HepG2 (cell line): ENCODE measurements around the gene KIAA0825. TPM values are rescaled to one million over a fixed set of nuclear protein-coding genes. Genes with fewer than 3 reads are reported as not detected.

Experiments used
- ATF1 ChIP-seq: IDR thresholded peaks from 2 replicates; pipeline ENCODE4 v1.6.1; 2016; ENCODE audit warnings: mild to moderate bottlenecking, control low read depth
- ELF1 ChIP-seq: sonication (generic); formaldehyde crosslinking; IDR thresholded peaks from 2 replicates; pipeline ENCODE4 v1.4.0; 2020; ENCODE audit warnings: missing genetic modification reagents
- FOXJ3 ChIP-seq: sonication (generic); formaldehyde crosslinking; IDR thresholded peaks from 2 replicates; pipeline ENCODE4 v1.4.0; 2020; ENCODE audit warnings: missing genetic modification reagents, mild to moderate bottlenecking, borderline replicate concordance
- GATAD1 ChIP-seq: IDR thresholded peaks from 2 replicates; pipeline ENCODE4 v1.6.1; 2016; ENCODE audit warnings: missing genetic modification reagents, missing compliant biosample characterization
- HCFC1 ChIP-seq: fragments of 150-350 bp; IDR thresholded peaks from 2 replicates; pipeline ENCODE4 v1.6.1; 2014; ENCODE audit warnings: low read depth, low read length
- NCOA1 ChIP-seq: sonication (generic); formaldehyde crosslinking; IDR thresholded peaks from 2 replicates; pipeline ENCODE4 v1.9.0; 2021; ENCODE audit warnings: missing genetic modification reagents
- NFKB2 ChIP-seq: sonication (generic); formaldehyde crosslinking; IDR thresholded peaks from 2 replicates; pipeline ENCODE4 v1.4.0; 2020; ENCODE audit warnings: missing genetic modification reagents, borderline replicate concordance
- NONO ChIP-seq, 2 experiments: fragments of 450-650 bp in 1 of 2; sonication (generic) in 1 of 2; formaldehyde crosslinking in 1 of 2; IDR thresholded peaks in 1 of 2; conservative IDR thresholded peaks in 1 of 2; 2 replicates each; pipeline versions ENCODE4 v1.6.1 to v1.8.0; 2017 to 2022; ENCODE audit warnings: mild to moderate bottlenecking in 1 of 2, missing genetic modification reagents in 1 of 2, moderate library complexity in 1 of 2
- PAF1 ChIP-seq: IDR thresholded peaks from 2 replicates; pipeline ENCODE4 v1.6.1; 2016; ENCODE audit warnings: missing genetic modification reagents, missing compliant biosample characterization
- PHF5A ChIP-seq: IDR thresholded peaks from one replicate; pipeline ENCODE4 v1.6.1; 2018; ENCODE audit warnings: low read depth, missing genetic modification reagents; ENCODE audit not compliant: unreplicated experiment
- SALL2 ChIP-seq: sonication (generic); formaldehyde crosslinking; IDR thresholded peaks from 2 replicates; pipeline ENCODE4 v1.8.1; 2023; ENCODE audit warnings: mild to moderate bottlenecking, missing genetic modification reagents, inconsistent platforms
- SP4 ChIP-seq: sonication (generic); formaldehyde crosslinking; IDR thresholded peaks from 2 replicates; pipeline ENCODE4 v1.8.1; 2023; ENCODE audit warnings: mild to moderate bottlenecking, missing genetic modification reagents
- SPEN ChIP-seq: sonication (generic); formaldehyde crosslinking; IDR thresholded peaks from 2 replicates; pipeline ENCODE4 v1.5.1; 2020; ENCODE audit warnings: low read depth, mild to moderate bottlenecking, missing genetic modification reagents
- YEATS4 ChIP-seq: sonication (generic); formaldehyde crosslinking; IDR thresholded peaks from 2 replicates; pipeline ENCODE4 v1.4.0; 2020; ENCODE audit warnings: missing genetic modification reagents, borderline replicate concordance
- ZNF367 ChIP-seq: sonication (generic); formaldehyde crosslinking; IDR thresholded peaks from 2 replicates; pipeline ENCODE4 v1.4.0; 2020; ENCODE audit warnings: missing genetic modification reagents, borderline replicate concordance
- ZNF589 ChIP-seq: sonication (generic); formaldehyde crosslinking; conservative IDR thresholded peaks from 2 replicates; pipeline ENCODE4 v1.8.0; 2022; ENCODE audit warnings: mild to moderate bottlenecking, moderate library complexity, missing genetic modification reagents
- ZNF605 ChIP-seq: sonication (generic); formaldehyde crosslinking; IDR thresholded peaks from 2 replicates; pipeline ENCODE4 v1.8.0; 2022; ENCODE audit warnings: mild to moderate bottlenecking, missing genetic modification reagents
- ZNF780A ChIP-seq: sonication (generic); formaldehyde crosslinking; IDR thresholded peaks from 2 replicates; pipeline ENCODE4 v1.8.0; 2022; ENCODE audit warnings: mild to moderate bottlenecking, missing genetic modification reagents, moderate library complexity
- ZNF788 ChIP-seq: sonication (generic); formaldehyde crosslinking; IDR thresholded peaks from 2 replicates; pipeline ENCODE4 v1.5.0; 2020; ENCODE audit warnings: mild to moderate bottlenecking, missing genetic modification reagents, borderline replicate concordance
- polyA plus RNA-seq, 8 experiments: library from polyadenylated mRNA; depleted of rRNA in 3 of 8; stranded (reverse) in 7 of 8; unstranded in 1 of 8; fragments of >200 nt; fragmentation: Illumina TruSeq in 4 of 8; extraction: Trizol in 4 of 8; gene quantifications; 2 replicates each; pipeline versions ENCODE4 v1.2.1 to v1.2.3, GENCODE V29; 2011 to 2016; ENCODE audit warnings: low read depth in 4 of 8, missing spikeins in 1 of 8, mixed read lengths in 1 of 8; ENCODE audit not compliant: insufficient read depth in 1 of 8
- total RNA-seq, 5 experiments: library from RNA; depleted of rRNA; stranded (reverse); fragments of >200 nt; fragmentation: Illumina TruSeq; extraction: Trizol; gene quantifications; 2 replicates each; pipeline ENCODE4 v1.2.3, GENCODE V29; 2016; ENCODE audit warnings: low read depth in 1 of 5
- TF ChIP-seq, protein P1 (sequence below), 2 experiments: IDR thresholded peaks; 2 replicates each; pipeline ENCODE4 v1.6.1; 2011 to 2012; ENCODE audit warnings: low read length in 2 of 2, borderline replicate concordance in 1 of 2, low read depth in 1 of 2, mild to moderate bottlenecking in 1 of 2, moderate library complexity in 1 of 2
- TF ChIP-seq, protein P2 (sequence below): sonication (generic); formaldehyde crosslinking; IDR thresholded peaks from 2 replicates; pipeline ENCODE4 v1.4.0; 2020; ENCODE audit warnings: mild to moderate bottlenecking, missing genetic modification reagents
- TF ChIP-seq, protein P3 (sequence below): sonication (generic); formaldehyde crosslinking; IDR thresholded peaks from 2 replicates; pipeline ENCODE4 v1.4.0; 2020; ENCODE audit warnings: missing genetic modification reagents

The KIAA0825 gene
- total and polyA plus RNA-seq, 2 of the 13 experiments (the other 11 are each of a cell fraction or from before 2014, with no cell fraction given) = 0.05 to 0.51 TPM

DNA sequence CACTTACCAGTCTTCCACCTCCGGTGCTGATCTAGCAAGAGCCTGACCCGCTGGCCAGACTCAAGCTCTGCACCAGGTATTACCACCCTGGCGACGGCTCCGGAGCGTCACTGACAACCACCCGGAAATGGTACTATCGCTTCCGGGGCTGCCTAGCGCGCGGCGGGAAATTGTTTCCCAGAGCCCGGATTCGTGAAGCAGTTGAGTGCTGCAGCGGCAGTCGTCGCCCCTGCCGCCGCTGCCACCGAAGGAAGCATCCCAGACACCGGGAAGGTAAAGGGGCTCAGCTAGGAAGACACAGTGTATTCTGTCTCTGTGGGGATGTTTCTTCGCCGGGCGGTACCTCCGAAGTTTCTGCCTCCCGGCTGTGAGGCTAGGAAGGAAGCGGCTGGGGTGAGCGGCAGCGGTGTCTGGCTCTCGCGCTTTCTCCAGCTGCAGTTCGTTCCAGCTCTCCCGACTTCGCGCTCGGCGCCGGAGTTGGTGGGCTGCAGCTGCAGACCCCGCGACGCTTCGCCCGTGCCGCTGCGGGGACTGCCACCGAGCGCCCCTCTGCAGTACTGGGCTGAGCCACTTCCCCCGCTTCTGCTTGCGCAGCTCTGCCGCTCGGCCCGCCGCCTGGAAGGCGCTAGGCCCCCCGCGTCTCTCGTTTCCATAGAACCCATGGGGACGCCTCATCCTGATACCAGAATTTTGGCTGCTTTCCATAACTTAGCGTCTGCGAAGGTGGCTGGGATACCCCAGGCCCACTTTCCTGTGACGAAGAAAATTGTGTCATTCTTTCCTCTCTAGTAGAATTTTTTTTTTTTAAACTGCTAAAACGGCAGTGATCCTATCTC lies at the start of gene KIAA0825, which contains the start of gene SLF1 (continued):
- TF ChIP-seq SPEN (CRISPR knock-in tag) = peak; percentile 60; the same call in 1 of the 2 replicates
- peak; percentile 72 for TF ChIP-seq HCFC1
- no peak for TF ChIP-seq SP4 (CRISPR knock-in tag)
- TF ChIP-seq NONO (IDR thresholded peaks at IDR 0.05) = no peak
- TF ChIP-seq NONO (CRISPR knock-in tag; conservative IDR thresholded peaks at IDR 0.05) = 0 out of 2 replicates have a peak, but pooled peaks have one; percentile 17
- TF ChIP-seq ELF1 (CRISPR knock-in tag) = peak; percentile 65; the same call in 1 of the 2 replicates
- TF ChIP-seq ZNF367 (CRISPR knock-in tag) = peak; percentile 69; the same call in 1 of the 2 replicates
- TF ChIP-seq PHF5A (CRISPR knock-in tag) = no peak
- TF ChIP-seq, protein P1, sequence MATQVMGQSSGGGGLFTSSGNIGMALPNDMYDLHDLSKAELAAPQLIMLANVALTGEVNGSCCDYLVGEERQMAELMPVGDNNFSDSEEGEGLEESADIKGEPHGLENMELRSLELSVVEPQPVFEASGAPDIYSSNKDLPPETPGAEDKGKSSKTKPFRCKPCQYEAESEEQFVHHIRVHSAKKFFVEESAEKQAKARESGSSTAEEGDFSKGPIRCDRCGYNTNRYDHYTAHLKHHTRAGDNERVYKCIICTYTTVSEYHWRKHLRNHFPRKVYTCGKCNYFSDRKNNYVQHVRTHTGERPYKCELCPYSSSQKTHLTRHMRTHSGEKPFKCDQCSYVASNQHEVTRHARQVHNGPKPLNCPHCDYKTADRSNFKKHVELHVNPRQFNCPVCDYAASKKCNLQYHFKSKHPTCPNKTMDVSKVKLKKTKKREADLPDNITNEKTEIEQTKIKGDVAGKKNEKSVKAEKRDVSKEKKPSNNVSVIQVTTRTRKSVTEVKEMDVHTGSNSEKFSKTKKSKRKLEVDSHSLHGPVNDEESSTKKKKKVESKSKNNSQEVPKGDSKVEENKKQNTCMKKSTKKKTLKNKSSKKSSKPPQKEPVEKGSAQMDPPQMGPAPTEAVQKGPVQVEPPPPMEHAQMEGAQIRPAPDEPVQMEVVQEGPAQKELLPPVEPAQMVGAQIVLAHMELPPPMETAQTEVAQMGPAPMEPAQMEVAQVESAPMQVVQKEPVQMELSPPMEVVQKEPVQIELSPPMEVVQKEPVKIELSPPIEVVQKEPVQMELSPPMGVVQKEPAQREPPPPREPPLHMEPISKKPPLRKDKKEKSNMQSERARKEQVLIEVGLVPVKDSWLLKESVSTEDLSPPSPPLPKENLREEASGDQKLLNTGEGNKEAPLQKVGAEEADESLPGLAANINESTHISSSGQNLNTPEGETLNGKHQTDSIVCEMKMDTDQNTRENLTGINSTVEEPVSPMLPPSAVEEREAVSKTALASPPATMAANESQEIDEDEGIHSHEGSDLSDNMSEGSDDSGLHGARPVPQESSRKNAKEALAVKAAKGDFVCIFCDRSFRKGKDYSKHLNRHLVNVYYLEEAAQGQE (IDR thresholded peaks at IDR 0.05; ENCODE audit: borderline replicate concordance in 1 of 2, low read depth in 1 of 2, low read length in 2 of 2) = no peak
- TF ChIP-seq GATAD1 = peak; percentile 96
- TF ChIP-seq, protein P2, sequence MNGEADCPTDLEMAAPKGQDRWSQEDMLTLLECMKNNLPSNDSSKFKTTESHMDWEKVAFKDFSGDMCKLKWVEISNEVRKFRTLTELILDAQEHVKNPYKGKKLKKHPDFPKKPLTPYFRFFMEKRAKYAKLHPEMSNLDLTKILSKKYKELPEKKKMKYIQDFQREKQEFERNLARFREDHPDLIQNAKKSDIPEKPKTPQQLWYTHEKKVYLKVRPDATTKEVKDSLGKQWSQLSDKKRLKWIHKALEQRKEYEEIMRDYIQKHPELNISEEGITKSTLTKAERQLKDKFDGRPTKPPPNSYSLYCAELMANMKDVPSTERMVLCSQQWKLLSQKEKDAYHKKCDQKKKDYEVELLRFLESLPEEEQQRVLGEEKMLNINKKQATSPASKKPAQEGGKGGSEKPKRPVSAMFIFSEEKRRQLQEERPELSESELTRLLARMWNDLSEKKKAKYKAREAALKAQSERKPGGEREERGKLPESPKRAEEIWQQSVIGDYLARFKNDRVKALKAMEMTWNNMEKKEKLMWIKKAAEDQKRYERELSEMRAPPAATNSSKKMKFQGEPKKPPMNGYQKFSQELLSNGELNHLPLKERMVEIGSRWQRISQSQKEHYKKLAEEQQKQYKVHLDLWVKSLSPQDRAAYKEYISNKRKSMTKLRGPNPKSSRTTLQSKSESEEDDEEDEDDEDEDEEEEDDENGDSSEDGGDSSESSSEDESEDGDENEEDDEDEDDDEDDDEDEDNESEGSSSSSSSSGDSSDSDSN (CRISPR knock-in tag) = peak; percentile 82
- TF ChIP-seq ZNF780A (CRISPR knock-in tag) = no peak
- TF ChIP-seq ZNF788 = peak; percentile 30; the same call in 1 of the 2 replicates
- TF ChIP-seq, protein P3, sequence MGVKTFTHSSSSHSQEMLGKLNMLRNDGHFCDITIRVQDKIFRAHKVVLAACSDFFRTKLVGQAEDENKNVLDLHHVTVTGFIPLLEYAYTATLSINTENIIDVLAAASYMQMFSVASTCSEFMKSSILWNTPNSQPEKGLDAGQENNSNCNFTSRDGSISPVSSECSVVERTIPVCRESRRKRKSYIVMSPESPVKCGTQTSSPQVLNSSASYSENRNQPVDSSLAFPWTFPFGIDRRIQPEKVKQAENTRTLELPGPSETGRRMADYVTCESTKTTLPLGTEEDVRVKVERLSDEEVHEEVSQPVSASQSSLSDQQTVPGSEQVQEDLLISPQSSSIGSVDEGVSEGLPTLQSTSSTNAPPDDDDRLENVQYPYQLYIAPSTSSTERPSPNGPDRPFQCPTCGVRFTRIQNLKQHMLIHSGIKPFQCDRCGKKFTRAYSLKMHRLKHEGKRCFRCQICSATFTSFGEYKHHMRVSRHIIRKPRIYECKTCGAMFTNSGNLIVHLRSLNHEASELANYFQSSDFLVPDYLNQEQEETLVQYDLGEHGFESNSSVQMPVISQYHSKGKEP = 0 out of 2 replicates have a peak, but pooled peaks have one; percentile 49
- TF ChIP-seq SALL2 (CRISPR knock-in tag) = peak; percentile 91; the same call in 1 of the 2 replicates
- no peak for TF ChIP-seq ZNF589 (CRISPR knock-in tag)
- no peak for TF ChIP-seq NCOA1 (CRISPR knock-in tag)
- peak; percentile 74; the same call in 1 of the 2 replicates for TF ChIP-seq YEATS4
- TF ChIP-seq ATF1 (CRISPR knock-in tag) = peak; percentile 45; the same call in 1 of the 2 replicates
- peak; percentile 51; the same call in 1 of the 2 replicates for TF ChIP-seq NFKB2 (CRISPR knock-in tag)
- peak; percentile 26; the same call in 1 of the 2 replicates for TF ChIP-seq ZNF605
- TF ChIP-seq PAF1 = no peak
- TF ChIP-seq FOXJ3 (CRISPR knock-in tag) = 0 out of 2 replicates have a peak, but pooled peaks have one; percentile 40
